Ramos (cell line): ENCODE measurements around the gene SRRM5.

ENCODE experiments used
- in situ Hi-C: fragments of 300-500 bp; cut with MboI; formaldehyde crosslinking; loops from one replicate; pipeline ENCODE4 v1.14.3; 2022; ENCODE audit warnings: low sequenced_read_pairs; ENCODE audit not compliant: unreplicated experiment

Gene SRRM5

GRCh38 chr19:43662487-43662886 lies 50.6 kb downstream of the SRRM5 start:
- in situ Hi-C loops, result no loop called here

- in situ Hi-C loops, result no loop called here
Observed at GRCh38 chr19:43664018-43664417, 52.1 kb downstream of the SRRM5 start.
